Kidney (tissue), 14 donors: ENCODE results near the gene TOP2A. TPM values are rescaled to one million over a fixed set of nuclear protein-coding genes. Genes with fewer than 3 reads are reported as not detected.
A peak's percentile ranks its signal among the peaks of the same experiment; 100 is the strongest.

ENCODE experiments used
- DNase-seq, 5 donors: peaks; one replicate each; pipeline ENCODE4 v3.0.0-alpha.2; 2013 to 2020
- FAIRE-seq: peaks from 2 replicates; lab custom pipeline; 2012; peaks lifted over from hg19 to GRCh38; lab: Jason Lieb, UNC
- H3K27ac ChIP-seq, 2 donors: one replicate each; pipeline ENCODE4 v1.7.0; 2013; ENCODE audit warnings: low read depth in 2 of 2, low read length in 2 of 2, inconsistent platforms in 1 of 2
- H3K27me3 ChIP-seq: one replicate; pipeline ENCODE4 v1.7.1; 2013; ENCODE audit warnings: low read length, inconsistent platforms; ENCODE audit not compliant: control insufficient read depth, insufficient read depth
- H3K36me3 ChIP-seq, 3 donors: one replicate each; pipeline versions ENCODE4 v1.7.0 to v1.7.1; 2013; ENCODE audit warnings: low read length in 3 of 3, control low read depth in 1 of 3, inconsistent platforms in 1 of 3; ENCODE audit not compliant: insufficient read depth in 3 of 3, control insufficient read depth in 2 of 3
- H3K4me1 ChIP-seq, 3 donors: one replicate each; pipeline versions ENCODE4 v1.7.0 to v1.7.1; 2013; ENCODE audit warnings: low read length in 3 of 3, inconsistent platforms in 1 of 3, low read depth in 1 of 3; ENCODE audit not compliant: control insufficient read depth in 2 of 3, insufficient read depth in 2 of 3
- H3K4me3 ChIP-seq, 3 donors: one replicate each; pipeline versions ENCODE4 v1.7.0 to v1.8.1; 2013; ENCODE audit warnings: low read length in 3 of 3, control low read depth in 1 of 3, inconsistent platforms in 1 of 3
- H3K9ac ChIP-seq, 3 donors: one replicate each; pipeline versions ENCODE4 v1.7.0 to v1.7.1; 2013; ENCODE audit warnings: low read length in 3 of 3, control low read depth in 1 of 3, inconsistent platforms in 1 of 3
- H3K9me3 ChIP-seq, 3 donors: one replicate each; pipeline versions ENCODE4 v1.7.0 to v1.7.1; 2013; ENCODE audit warnings: low read length in 3 of 3, control low read depth in 1 of 3, inconsistent platforms in 1 of 3; ENCODE audit not compliant: control insufficient read depth in 2 of 3, insufficient read depth in 1 of 3
- CTCF ChIP-seq: IDR thresholded peaks from 3 replicates; pipeline ENCODE4 v1.5.1; 2012; ENCODE audit warnings: mild to moderate bottlenecking, moderate library complexity, borderline replicate concordance; ENCODE audit not compliant: insufficient read depth; ENCODE audit errors: extremely low read depth
- intact Hi-C: fragments of 100-400 bp; cut with DNase I; formaldehyde crosslinking; loops from one replicate; pipeline ENCODE4 v1.11.1; 2022
- polyA plus RNA-seq: library from polyadenylated mRNA; stranded (reverse); fragments of 350-450 nt; fragmentation: Illumina TruSeq; extraction: RNeasy Lipid Tissue Mini Kit (QIAGEN cat#74804); gene quantifications from one replicate; pipeline ENCODE4 v1.2.3, GENCODE V29; 2014; ENCODE audit warnings: low read depth, low replicate concordance; ENCODE audit not compliant: insufficient read depth
- total RNA-seq: library from RNA; stranded (reverse); fragmentation: NEBNext Ultra II Directional; extraction: Animal tissue kit (Norgen Biotek cat#: 25700); gene quantifications from one replicate; pipeline ENCODE4 v1.2.1, GENCODE V29; 2021
- donor health status: control.
- donor health status: control.
- donor health status: control.
- donor health status: control.
- donor health status: control.
- donor health status: DM: yes; HTN: yes; CAD: no.
- donor health status: Normal renal cell carcinoma (clear cell type).

The TOP2A gene
- total and polyA plus RNA-seq, 2 donors from 2014 or later, result 0.82 to 2.7 TPM

DNA sequence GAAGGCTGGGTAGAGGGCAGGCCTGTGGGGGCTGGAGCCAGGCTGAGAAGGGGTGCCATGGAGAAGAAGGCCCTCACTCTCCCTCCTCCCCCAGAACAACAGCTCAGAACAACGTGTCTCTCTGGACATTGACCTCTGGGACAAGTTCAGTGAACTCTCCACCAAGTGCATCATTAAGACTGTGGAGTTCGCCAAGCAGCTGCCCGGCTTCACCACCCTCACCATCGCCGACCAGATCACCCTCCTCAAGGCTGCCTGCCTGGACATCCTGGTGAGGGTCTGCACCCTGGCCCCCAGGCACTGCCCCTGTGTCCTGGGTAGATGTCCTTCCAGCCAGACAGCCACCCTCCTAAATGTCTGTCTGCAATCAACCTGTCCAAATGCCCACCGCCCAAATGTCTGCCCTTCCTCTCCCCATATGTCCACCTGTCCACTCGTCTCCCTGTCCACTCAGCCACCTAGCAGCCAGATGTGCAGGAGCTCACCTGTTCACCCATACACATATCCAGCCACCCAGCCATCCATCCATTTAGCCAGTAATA is 65.4 kb downstream of the TOP2A start:
- no peak overlapping the region for H3K27ac ChIP-seq
- TF ChIP-seq CTCF, result no peak
- H3K9me3 ChIP-seq, result no peaks in the 10 kb centered on the region
- DNase-seq (peak in 1 of 5 donors; percentile 46), FAIRE-seq (no peak)
- H3K4me1 ChIP-seq, result peaks cover 4 to 62% (median 41%) of the 10 kb centered on the region in 3 donors
- no peak overlapping the region for H3K4me3 ChIP-seq
- no peaks in the 10 kb centered on the region for H3K27me3 ChIP-seq
- H3K36me3 ChIP-seq, result peaks cover 3 to 45% (median 20%) of the 10 kb centered on the region in 3 donors
- H3K9ac ChIP-seq, result no peak overlapping the region
- intact Hi-C loops, result loop anchor here (5.0 kb wide), 1 partner anchor 45 kb away; the partner anchor contains the start of gene RARA

DNA sequence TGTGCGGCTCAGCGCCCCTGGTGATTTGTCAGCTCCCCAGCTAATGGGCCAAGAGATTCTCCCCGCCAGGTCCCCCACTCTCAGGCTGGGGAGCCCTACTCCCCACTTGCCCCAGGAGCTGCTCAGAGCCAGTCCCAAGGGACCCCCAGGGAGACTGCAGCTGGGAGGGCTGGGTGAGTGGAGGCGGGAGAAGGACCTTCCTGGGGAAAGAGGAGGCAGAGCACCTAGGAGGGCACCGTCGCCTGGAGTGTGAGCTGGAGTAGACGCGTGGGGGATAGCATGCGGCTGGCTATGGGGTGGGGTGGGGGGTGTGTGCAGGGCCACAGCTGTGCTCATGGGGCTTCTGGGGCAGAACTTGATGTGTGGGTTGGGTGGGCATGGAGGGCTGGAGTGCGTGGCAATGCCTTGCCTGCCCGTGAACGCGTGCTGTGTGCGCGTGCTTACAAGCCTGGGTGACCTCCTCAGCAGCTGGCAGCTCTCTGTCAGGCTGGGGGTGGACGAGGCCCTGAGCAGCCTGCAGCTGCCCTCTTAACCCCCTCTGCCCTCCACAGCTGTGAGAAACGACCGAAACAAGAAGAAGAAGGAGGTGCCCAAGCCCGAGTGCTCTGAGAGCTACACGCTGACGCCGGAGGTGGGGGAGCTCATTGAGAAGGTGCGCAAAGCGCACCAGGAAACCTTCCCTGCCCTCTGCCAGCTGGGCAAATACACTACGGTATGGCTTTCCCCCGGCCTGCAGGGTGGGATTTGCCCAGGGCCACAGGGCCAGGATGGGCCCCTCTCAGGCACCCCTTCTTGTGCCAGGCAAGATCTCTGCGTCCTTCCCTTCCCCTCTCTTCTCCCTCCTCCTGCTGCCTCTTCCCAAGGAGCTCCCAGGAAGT is 66.1 kb downstream of the TOP2A start:
- no peak for TF ChIP-seq CTCF
- H3K4me1 ChIP-seq, result peaks cover 4 to 69% (median 48%) of the 10 kb centered on the region in 3 donors
- intact Hi-C loops, result loop anchor here (5.0 kb wide), 1 partner anchor 44 kb away; the partner anchor contains the start of gene RARA
- no peak overlapping the region for H3K4me3 ChIP-seq
- H3K36me3 ChIP-seq, result peaks cover 3 to 45% (median 20%) of the 10 kb centered on the region in 3 donors
- no peaks in the 10 kb centered on the region for H3K27me3 ChIP-seq
- DNase-seq (peak in 2 of 5 donors; percentile 56 to 84), FAIRE-seq (no peak)
- H3K9me3 ChIP-seq, result no peaks in the 10 kb centered on the region
- no peak overlapping the region for H3K9ac ChIP-seq
- no peak overlapping the region for H3K27ac ChIP-seq

DNA sequence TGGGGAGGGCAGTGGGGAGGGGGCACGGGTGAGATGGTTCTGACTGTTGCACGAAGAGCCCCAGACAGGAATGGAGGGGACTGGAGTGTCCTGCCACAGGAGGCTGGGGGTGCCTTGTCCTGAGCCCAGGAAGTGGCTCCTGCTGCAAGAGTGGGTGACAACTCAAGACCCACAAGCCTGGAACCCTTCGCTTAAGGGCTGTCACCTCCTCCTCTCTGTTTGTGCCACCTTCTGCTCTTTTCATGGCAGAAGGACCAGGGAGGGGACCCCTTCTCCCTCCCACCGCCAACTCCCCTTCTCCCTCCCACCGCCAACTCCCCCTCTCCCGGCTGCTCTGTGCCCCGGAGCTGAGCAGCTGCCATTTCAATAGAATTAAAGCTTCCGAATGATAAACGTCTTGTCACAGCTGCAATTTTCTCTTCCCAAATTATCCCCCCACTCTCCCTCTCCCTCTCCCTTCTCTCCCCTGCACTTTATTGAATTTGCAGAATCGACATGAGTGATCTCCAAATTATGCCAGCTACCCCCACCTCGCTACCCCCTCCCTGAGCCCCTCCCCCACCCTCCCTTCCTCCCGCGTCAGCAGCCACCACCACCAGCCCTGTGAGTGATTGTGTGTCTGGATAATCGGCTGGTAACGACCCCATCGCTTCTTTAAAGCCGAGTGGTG is 66.9 kb downstream of the TOP2A start:
- no peak overlapping the region for H3K4me3 ChIP-seq
- H3K4me1 ChIP-seq, result peaks cover 4 to 76% (median 55%) of the 10 kb centered on the region in 3 donors
- H3K27ac ChIP-seq, result no peak overlapping the region
- no peaks in the 10 kb centered on the region for H3K9me3 ChIP-seq
- intact Hi-C loops, result loop anchor here (5.0 kb wide), 1 partner anchor 44 kb away; the partner anchor contains the start of gene RARA
- H3K36me3 ChIP-seq, result peaks cover 3 to 45% (median 20%) of the 10 kb centered on the region in 3 donors
- FAIRE-seq (no peak), DNase-seq (peak in 4 of 5 donors; percentile 68 to 87 (median 76))
- TF ChIP-seq CTCF, result no peak
- H3K27me3 ChIP-seq, result no peaks in the 10 kb centered on the region
- no peak overlapping the region for H3K9ac ChIP-seq
